NB4 (cell line): Measurements from ENCODE around the gene PPME1.
"Not testable (repeated sequence)": the region's sequence is repeated elsewhere in the genome, so short reads cannot be mapped to it uniquely, and the experiment has no call there.

Experiments
- DNase-seq: peaks from one replicate; pipeline ENCODE4 v3.0.0; 2010; ENCODE audit warnings: low read depth
- H3K4me3 ChIP-seq: one replicate; pipeline ENCODE4 v1.5.1; 2011; ENCODE audit warnings: mild to moderate bottlenecking, low read depth, low read length, moderate library complexity
- CTCF ChIP-seq: IDR thresholded peaks from one replicate; pipeline ENCODE4 v1.5.1; 2012; ENCODE audit warnings: low read depth, low read length
- MAX ChIP-seq: IDR thresholded peaks from 2 replicates; pipeline ENCODE4 v1.6.1; 2011; ENCODE audit warnings: low read depth, low read length
- MYC ChIP-seq: IDR thresholded peaks from 2 replicates; pipeline ENCODE4 v1.6.1; 2011; ENCODE audit warnings: low read depth, low read length
- POLR2A ChIP-seq: IDR thresholded peaks from 2 replicates; pipeline ENCODE4 v1.6.1; 2011; ENCODE audit warnings: mild to moderate bottlenecking; ENCODE audit not compliant: insufficient read length; ENCODE audit errors: extremely low read depth

Gene PPME1

GRCh38 chr11:74170694-74171629 is at the start of gene PPME1, which contains the start of gene C2CD3:
PPME1 (plus strand) TSS chr11:74171289; CDS start chr11:74171422, 133 bp downstream.
C2CD3 (minus strand) TSS chr11:74171002; CDS start chr11:74170792, 210 bp downstream.
- TF ChIP-seq MAX (peak; percentile 83), POLR2A (peak; percentile 86), CTCF (no peak), MYC (peak; percentile 62)
- peak within 1 kb of the TSS; percentile 87 for H3K4me3 ChIP-seq
- DNase-seq: peak; percentile 100

GRCh38 chr11:74121804-74122203 is 49.3 kb upstream of the PPME1 start:
- H3K4me3 ChIP-seq: no peak overlapping the region
- no peak for TF ChIP-seq CTCF
- no peak for TF ChIP-seq MAX
- TF ChIP-seq POLR2A: no peak
- TF ChIP-seq MYC: no peak
- no peak for DNase-seq

- no peak for DNase-seq
- H3K4me3 ChIP-seq: no peak overlapping the region
- TF ChIP-seq POLR2A (no peak), CTCF (no peak), MYC (no peak), MAX (no peak)
Measured at GRCh38 chr11:74123008-74123448, 48.1 kb upstream of the PPME1 start.

GRCh38 chr11:74129121-74129520 is 42.0 kb upstream of the PPME1 start:
- DNase-seq, H3K4me3 ChIP-seq: not testable (repeated sequence)

- H3K4me3 ChIP-seq: no peak overlapping the region
- DNase-seq: no peak
- TF ChIP-seq MAX (no peak), MYC (no peak), CTCF (no peak), POLR2A (no peak)
Measured at GRCh38 chr11:74132833-74133232, 38.3 kb upstream of the PPME1 start.

- no peak overlapping the region for H3K4me3 ChIP-seq
- no peak for DNase-seq
- TF ChIP-seq MYC (no peak), POLR2A (no peak), MAX (no peak), CTCF (no peak)
Measured at GRCh38 chr11:74133436-74133835, 37.7 kb upstream of the PPME1 start.
